ENCODE results near the gene TMEM132E. TPM values are rescaled to one million over a fixed set of nuclear protein-coding genes. Genes with fewer than 3 reads are reported as not detected.

Gene TMEM132E
- total RNA-seq, 1 experiment from 2014 or later = 0.04 TPM

- Histone ChIP-seq H3K9me3 (ENCODE audit: low read depth, low read length, poor library complexity, severe bottlenecking) (no peaks in the 10 kb centered on the region), H3K27me3 (replicated peaks; ENCODE audit: insufficient read depth, low read depth, low read length, poor library complexity) (peaks cover 8% of the 10 kb centered on the region), H3K4me1 (ENCODE audit: insufficient read depth, low read length, poor library complexity, severe bottlenecking) (no peaks in the 10 kb centered on the region), H3K36me3 (ENCODE audit: insufficient read depth, low read length, poor library complexity, severe bottlenecking) (no peaks in the 10 kb centered on the region), H3K27ac (ENCODE audit: low read depth, low read length, poor library complexity, severe bottlenecking) (no peak overlapping the region), H3K4me3 (ENCODE audit: low read depth, low read length, poor library complexity, severe bottlenecking) (no peak overlapping the region)
- no peak for DNase-seq (ENCODE audit: low spot score)
- intact Hi-C loops (cut with micrococcal nuclease; ENCODE audit: unreplicated experiment) = no loop called here
- ChIA-PET POLR2A (ENCODE audit: low non-redundant PET) (no interaction called here), CTCF (no interaction called here)
- BruUV-seq (replicated peaks) = no TSS peak
- TF ChIP-seq EZH2 (IDR thresholded peaks at IDR 0.05; ENCODE audit: borderline replicate concordance, low read depth, low read length, poor library complexity, severe bottlenecking) (no peak), CTCF (conservative IDR thresholded peaks at IDR 0.05; ENCODE audit: low read depth, low read length) (no peak)
Measured at GRCh38 chr17:34566201-34566600, 13.2 kb upstream of the TMEM132E start.

- intact Hi-C loops (cut with micrococcal nuclease; ENCODE audit: unreplicated experiment) = no loop called here
- no peaks in the 10 kb centered on the region for H3K9me3 ChIP-seq (ENCODE audit: low read depth, low read length, poor library complexity, severe bottlenecking)
- BruUV-seq (replicated peaks) = no TSS peak
- no peak for DNase-seq (ENCODE audit: low spot score)
- ChIA-PET CTCF (no interaction called here), POLR2A (ENCODE audit: low non-redundant PET) (no interaction called here)
- peaks cover 8% of the 10 kb centered on the region for H3K27me3 ChIP-seq (replicated peaks; ENCODE audit: insufficient read depth, low read depth, low read length, poor library complexity)
- no peak for TF ChIP-seq EZH2 (IDR thresholded peaks at IDR 0.05; ENCODE audit: borderline replicate concordance, low read depth, low read length, poor library complexity, severe bottlenecking)
- no peaks in the 10 kb centered on the region for H3K36me3 ChIP-seq (ENCODE audit: insufficient read depth, low read length, poor library complexity, severe bottlenecking)
- H3K27ac ChIP-seq (ENCODE audit: low read depth, low read length, poor library complexity, severe bottlenecking) = no peak overlapping the region
- H3K4me1 ChIP-seq (ENCODE audit: insufficient read depth, low read length, poor library complexity, severe bottlenecking) = no peaks in the 10 kb centered on the region
- H3K4me3 ChIP-seq (ENCODE audit: low read depth, low read length, poor library complexity, severe bottlenecking) = no peak overlapping the region
Measured at GRCh38 chr17:34566873-34567272, 12.5 kb upstream of the TMEM132E start.

- DNase-seq (ENCODE audit: low spot score) = no peak
- Histone ChIP-seq H3K4me3 (ENCODE audit: low read depth, low read length, poor library complexity, severe bottlenecking) (no peak overlapping the region), H3K9me3 (ENCODE audit: low read depth, low read length, poor library complexity, severe bottlenecking) (no peaks in the 10 kb centered on the region), H3K27me3 (replicated peaks; ENCODE audit: insufficient read depth, low read depth, low read length, poor library complexity) (peaks cover 5% of the 10 kb centered on the region), H3K4me1 (ENCODE audit: insufficient read depth, low read length, poor library complexity, severe bottlenecking) (no peaks in the 10 kb centered on the region), H3K36me3 (ENCODE audit: insufficient read depth, low read length, poor library complexity, severe bottlenecking) (no peaks in the 10 kb centered on the region), H3K27ac (ENCODE audit: low read depth, low read length, poor library complexity, severe bottlenecking) (no peak overlapping the region)
- intact Hi-C loops (cut with micrococcal nuclease; ENCODE audit: unreplicated experiment) = no loop called here
- TF ChIP-seq CTCF (conservative IDR thresholded peaks at IDR 0.05; ENCODE audit: low read depth, low read length) (no peak), EZH2 (IDR thresholded peaks at IDR 0.05; ENCODE audit: borderline replicate concordance, low read depth, low read length, poor library complexity, severe bottlenecking) (no peak)
- ChIA-PET POLR2A (ENCODE audit: low non-redundant PET) (no interaction called here), CTCF (no interaction called here)
- no TSS peak for BruUV-seq (replicated peaks)
Measured at GRCh38 chr17:34567691-34568465, 11.5 kb upstream of the TMEM132E start.

- Histone ChIP-seq H3K27me3 (replicated peaks; ENCODE audit: insufficient read depth, low read depth, low read length, poor library complexity) (peaks cover 5% of the 10 kb centered on the region), H3K36me3 (ENCODE audit: insufficient read depth, low read length, poor library complexity, severe bottlenecking) (no peaks in the 10 kb centered on the region), H3K4me3 (ENCODE audit: low read depth, low read length, poor library complexity, severe bottlenecking) (no peak overlapping the region), H3K27ac (ENCODE audit: low read depth, low read length, poor library complexity, severe bottlenecking) (no peak overlapping the region), H3K4me1 (ENCODE audit: insufficient read depth, low read length, poor library complexity, severe bottlenecking) (no peaks in the 10 kb centered on the region), H3K9me3 (ENCODE audit: low read depth, low read length, poor library complexity, severe bottlenecking) (no peaks in the 10 kb centered on the region)
- CTCF ChIA-PET = no interaction called here
- no peak for DNase-seq (ENCODE audit: low spot score)
- TF ChIP-seq CTCF (conservative IDR thresholded peaks at IDR 0.05; ENCODE audit: low read depth, low read length) = no peak
- TF ChIP-seq EZH2 (IDR thresholded peaks at IDR 0.05; ENCODE audit: borderline replicate concordance, low read depth, low read length, poor library complexity, severe bottlenecking) = no peak
- POLR2A ChIA-PET (ENCODE audit: low non-redundant PET) = no interaction called here
- no TSS peak for BruUV-seq (replicated peaks)
- intact Hi-C loops (cut with micrococcal nuclease; ENCODE audit: unreplicated experiment) = no loop called here
Measured at GRCh38 chr17:34568953-34569352, 10.4 kb upstream of the TMEM132E start.
